Activated naive CD4-positive, alpha-beta T cell (primary cell): ENCODE measurements around the gene C1R.

ENCODE experiments used
- DNase-seq, 4 experiments: peaks; one replicate each; lab custom pipeline; 2025; lab: John Stamatoyannopoulos, UW

The C1R gene

GRCh38 chr12:7099290-7099996 lies 7.2 kb upstream of the C1R start:
- DNase-seq, result no peak

DNA sequence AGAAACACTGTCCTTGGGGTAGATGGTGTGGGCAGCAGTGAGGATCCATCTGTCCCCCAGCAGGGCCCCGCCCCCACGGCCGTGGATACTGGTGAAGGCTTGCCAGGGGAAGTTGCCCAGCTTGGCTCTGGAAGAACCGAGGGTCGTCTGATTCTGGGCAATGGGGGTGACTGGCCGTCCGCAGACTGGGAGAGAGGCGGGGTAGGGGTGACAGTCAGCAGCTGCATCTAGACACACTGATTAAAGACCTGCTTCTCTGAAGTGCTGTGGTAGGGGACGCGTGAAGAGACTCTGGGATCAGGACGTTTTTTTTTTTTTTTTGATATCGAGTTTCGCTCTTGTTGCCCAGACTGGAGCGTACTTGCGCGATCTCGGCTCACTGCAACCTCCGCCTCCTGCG lies 4.7 kb upstream of the C1R start:
- DNase-seq, result no peak

- no peak for DNase-seq
These were observed 4.0 kb upstream of the C1R start for GRCh38 chr12:7096006-7096932.

- DNase-seq, result no peak
These were observed 1.6 kb upstream of the C1R start for GRCh38 chr12:7093892-7094291.

- DNase-seq, result no peak
These were observed 1.2 kb upstream of the C1R start for GRCh38 chr12:7093486-7093885.

DNA sequence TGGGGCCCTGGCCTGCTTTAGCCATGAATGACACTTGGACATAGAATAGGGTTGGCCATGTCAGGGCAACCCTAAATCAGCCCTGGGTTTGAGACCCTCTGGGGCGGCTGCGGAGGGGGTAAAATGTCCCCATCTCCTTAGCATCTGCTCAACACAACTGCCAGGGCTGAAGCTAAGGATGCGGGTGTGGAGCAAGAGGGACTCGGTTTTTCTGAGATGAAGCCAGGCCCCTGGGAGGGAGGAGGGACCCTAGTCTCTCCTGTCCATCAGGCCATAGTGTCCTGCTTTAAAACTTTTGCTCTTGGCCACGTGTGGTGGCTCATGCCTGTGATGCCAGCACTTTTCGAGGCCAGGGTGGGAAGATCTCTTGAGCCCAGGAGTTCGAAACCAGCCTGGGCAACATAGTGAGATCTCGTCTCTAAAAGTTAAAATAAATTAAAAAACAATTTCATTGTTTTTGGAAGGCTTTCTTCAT lies 778 bp upstream of the C1R start:
- no peak for DNase-seq

DNA sequence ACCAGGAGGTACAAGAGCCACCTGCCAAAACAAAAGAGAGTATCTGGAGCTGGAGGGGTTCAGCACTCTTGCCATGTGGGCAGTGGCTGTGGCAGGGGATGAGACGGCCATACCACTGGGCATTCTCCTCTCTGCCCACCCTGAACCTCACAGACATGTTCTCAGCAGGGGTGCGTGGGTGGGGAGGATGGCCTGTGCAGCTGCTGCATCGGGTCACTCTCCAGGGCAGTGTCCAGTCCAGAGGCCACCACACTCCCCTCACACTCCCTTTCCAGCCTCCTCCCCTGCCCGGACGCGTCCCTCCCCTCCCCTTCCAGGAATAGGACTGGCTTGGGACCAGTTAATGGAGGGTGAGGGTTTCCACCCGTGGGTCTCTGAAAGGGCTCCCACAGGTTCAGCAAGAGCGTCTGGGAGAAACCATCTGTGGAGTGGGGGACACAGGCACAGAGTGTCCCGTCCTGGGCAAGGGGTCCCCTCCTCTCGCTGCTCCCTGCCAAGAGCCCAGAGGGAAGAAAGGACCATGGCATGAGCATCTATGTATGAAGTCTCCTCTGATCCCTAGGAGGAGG lies 501 bp downstream of the C1R start:
- no peak for DNase-seq

- no peak for DNase-seq
These were observed 1.1 kb downstream of the C1R start for GRCh38 chr12:7091171-7091570.

- DNase-seq, result no peak
These were observed 1.8 kb downstream of the C1R start for GRCh38 chr12:7090222-7090998.

DNA sequence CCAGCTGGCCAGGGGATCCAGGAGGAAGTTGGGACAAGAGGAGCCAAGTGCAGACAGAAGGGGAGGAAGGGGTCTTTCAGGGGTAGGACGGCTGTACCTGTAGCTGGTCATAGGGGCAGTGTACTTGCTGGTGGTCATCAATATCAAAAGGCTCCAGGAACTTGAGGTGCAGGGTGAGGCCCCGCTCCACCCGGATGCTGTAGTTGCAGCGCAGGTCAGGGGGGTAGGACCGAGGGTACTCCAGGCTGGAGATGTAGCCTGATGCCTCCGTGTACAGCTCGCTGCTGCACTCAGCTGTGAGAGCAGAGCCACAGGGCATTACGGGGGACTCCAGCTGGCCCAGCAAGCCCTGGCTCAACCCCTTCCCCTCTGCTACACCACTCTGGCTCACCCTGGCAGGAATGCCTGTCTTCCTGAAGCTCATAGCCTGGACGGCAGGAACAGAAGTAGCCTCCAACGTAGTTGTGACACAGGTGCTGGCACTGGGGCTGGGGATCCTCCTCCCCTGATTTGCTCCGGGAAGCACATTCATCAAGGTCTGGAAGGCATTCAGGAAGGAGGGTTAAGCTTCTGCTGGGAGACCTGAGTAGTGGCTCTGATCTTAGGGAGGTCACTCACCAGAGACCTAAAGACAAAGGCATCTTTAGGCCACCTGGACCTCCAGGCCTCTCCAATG lies 2.9 kb downstream of the C1R start:
- no peak for DNase-seq

GRCh38 chr12:7083125-7083524 lies 9.1 kb downstream of the C1R start:
- DNase-seq, result no peak

DNA sequence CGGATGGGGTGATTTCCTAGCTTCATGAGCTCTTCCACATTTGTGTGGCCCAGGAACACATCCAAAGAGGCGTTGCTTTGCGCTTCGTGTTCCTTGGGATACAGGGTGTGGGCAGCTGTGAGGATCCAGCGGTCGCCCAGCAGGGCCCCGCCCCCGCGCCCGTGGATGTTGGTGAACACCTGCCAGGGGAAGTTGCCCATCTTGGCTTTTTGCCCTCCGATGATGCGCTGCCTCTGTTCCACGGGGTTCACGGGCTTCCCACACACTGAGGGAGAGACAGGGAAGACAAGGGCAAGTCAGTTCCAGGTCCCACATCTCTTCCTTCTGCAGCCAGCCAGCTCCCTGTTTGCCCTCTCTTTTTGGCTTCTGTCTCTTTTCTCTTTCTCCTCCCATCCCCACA lies 11.2 kb downstream of the C1R start:
- no peak for DNase-seq

GRCh38 chr12:7079826-7080125 lies 12.5 kb downstream of the C1R start:
- no peak for DNase-seq

DNA sequence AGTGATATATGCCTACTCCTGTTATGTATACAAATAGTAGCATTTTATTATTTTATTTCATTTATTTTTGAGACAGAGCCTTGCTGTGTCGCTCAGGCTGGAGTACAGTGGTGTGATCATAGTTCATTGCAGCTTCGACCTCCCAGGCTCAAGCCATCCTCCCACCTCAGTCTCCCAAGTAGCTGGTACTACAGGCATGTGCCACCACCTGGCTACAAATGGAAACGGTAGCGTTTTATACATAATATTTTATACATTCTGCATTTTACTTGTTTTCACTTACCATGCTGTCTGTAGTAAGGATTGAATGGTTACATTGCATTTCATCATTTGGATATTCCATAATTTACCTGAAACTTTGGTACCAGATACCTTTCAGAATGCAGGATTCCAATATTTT lies 14.1 kb downstream of the C1R start:
- DNase-seq, result no peak

DNA sequence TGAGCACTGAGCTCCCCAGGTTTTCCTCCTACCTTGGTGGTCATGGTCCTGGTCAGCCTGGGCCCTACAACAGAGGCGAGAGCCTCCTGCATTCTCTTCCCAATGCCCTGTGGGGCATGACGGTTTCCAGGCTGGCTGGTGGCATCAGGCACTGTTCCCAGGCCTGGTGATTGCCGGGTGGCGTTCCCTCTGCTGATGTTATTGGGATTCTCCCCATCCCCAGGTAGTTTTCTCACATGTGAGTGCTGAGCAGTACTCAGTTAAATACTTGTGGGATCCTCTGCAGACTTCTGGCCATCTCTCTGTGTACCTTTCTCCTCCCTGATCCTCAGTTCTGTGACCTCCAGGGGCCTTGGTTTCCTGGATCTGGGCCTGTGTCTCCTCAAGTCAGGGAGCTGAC lies 15.8 kb downstream of the C1R start:
- no peak for DNase-seq

DNA sequence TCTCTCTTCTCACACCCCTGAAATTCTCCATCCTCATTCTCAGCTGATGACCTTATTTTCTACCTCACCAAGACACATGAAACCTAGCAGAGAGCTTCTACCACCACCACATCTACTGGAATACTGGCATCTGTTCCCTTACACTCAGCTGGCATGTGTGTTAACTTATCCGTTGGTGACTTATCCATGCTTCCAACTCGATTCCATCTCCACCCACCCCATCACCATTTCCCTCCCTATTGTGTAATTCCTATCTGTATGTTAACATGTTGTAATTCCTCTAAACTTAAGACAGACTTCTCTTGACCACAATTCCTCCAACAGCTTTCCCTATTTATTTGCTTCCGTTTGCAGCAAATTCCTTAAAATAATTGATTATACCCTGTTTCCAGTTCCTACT lies 16.3 kb downstream of the C1R start:
- no peak for DNase-seq

GRCh38 chr12:7075518-7075917 lies 16.7 kb downstream of the C1R start:
- DNase-seq, result no peak

- no peak for DNase-seq
These were observed 18.3 kb downstream of the C1R start for GRCh38 chr12:7073946-7074345.

DNA sequence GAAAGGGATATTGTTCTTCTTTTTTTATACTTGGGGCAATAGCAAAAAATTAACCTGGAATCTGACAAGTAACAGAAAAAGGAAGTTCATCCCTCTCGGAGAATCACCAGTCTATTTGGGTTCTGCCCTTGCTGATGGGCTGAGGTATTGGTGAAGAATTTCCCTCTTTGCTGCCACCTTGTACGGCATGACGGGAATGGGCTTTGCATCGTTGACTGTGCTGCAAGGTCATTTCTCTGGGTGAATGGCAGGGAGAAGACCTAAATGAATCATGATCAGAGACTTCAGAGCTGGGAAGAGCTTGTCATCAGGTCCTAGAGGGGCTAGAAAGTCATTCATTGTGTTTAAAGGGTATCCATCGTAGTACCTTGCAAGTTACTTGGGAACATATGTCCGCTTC lies 19.7 kb downstream of the C1R start:
- no peak for DNase-seq

DNA sequence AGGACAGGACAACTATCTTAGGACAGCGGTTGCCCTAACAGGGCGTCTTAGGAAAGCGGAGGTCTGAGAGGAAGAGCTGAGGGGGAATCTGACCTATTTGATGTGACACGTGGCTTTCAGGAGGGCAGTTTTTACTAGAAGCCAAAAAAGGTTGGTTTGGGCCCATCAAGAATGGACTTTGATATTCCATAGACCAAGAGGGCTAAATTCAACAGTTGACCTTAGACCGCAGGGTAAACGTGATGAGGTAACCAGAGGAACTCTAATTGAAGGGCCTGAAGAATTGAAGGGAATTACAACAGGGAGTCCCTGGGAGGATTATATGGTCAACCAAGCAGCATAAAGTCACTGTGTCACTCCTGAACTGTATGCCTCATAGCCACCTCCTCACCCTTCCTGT lies 20.2 kb downstream of the C1R start:
- no peak for DNase-seq

GRCh38 chr12:7069386-7069785 lies 22.9 kb downstream of the C1R start:
- no peak for DNase-seq

DNA sequence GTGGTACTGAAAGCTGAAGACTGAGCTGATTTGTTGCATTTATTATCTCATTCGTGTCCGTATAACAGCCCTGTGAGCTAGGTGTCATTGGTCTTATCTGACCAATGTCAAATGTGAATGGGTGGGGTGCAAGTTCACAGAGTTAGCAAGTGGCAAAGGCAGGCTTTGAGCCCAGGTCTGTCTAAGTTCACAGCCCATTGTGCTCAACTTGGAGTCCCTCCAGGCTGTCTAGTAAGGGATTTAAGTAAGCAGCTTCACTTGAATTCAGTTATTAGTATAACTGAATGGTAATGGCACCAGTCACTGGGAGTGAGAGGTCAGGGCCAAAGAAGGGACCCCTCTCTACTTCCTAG lies 23.3 kb downstream of the C1R start:
- DNase-seq, result no peak
